GM19455 (cell line): ENCODE data around the gene MGAT4A.
"Not testable (repeated sequence)": the region's sequence is repeated elsewhere in the genome, so short reads cannot be mapped to it uniquely, and the experiment has no call there.

Experiments used
- ATAC-seq: cut with Tn5 transposase; IDR thresholded peaks from one replicate; pipeline ENCODE4 v1.9.1; 2021; ENCODE audit not compliant: unreplicated experiment

The MGAT4A gene

GRCh38 chr2:98759827-98760625 is 29.1 kb upstream of the MGAT4A start:
- ATAC-seq: no peak

- no peak for ATAC-seq
Measured at GRCh38 chr2:98759338-98759737, 28.4 kb upstream of the MGAT4A start.

- ATAC-seq: peak; percentile 74
Measured at GRCh38 chr2:98757904-98758421, 27.0 kb upstream of the MGAT4A start.

- no peak for ATAC-seq
Measured at GRCh38 chr2:98753801-98754200, 22.9 kb upstream of the MGAT4A start.

- not testable (repeated sequence) for ATAC-seq
Measured at GRCh38 chr2:98752711-98753110, 21.8 kb upstream of the MGAT4A start.

GRCh38 chr2:98751748-98752147 is 20.8 kb upstream of the MGAT4A start:
- ATAC-seq: no peak

GRCh38 chr2:98750593-98751282 is 19.8 kb upstream of the MGAT4A start:
- no peak for ATAC-seq

- ATAC-seq: no peak
Measured at GRCh38 chr2:98749066-98749450, 18.1 kb upstream of the MGAT4A start.

GRCh38 chr2:98748292-98749065 is 17.5 kb upstream of the MGAT4A start:
- ATAC-seq: no peak

GRCh38 chr2:98747888-98748287 is 17.0 kb upstream of the MGAT4A start:
- ATAC-seq: no peak

- ATAC-seq: no peak
Measured at GRCh38 chr2:98746426-98746825, 15.5 kb upstream of the MGAT4A start.

- ATAC-seq: no peak
Measured at GRCh38 chr2:98744595-98744994, 13.7 kb upstream of the MGAT4A start.

GRCh38 chr2:98743835-98744234 is 12.9 kb upstream of the MGAT4A start:
- ATAC-seq: no peak

- no peak for ATAC-seq
Measured at GRCh38 chr2:98739020-98739419, 8.1 kb upstream of the MGAT4A start.

- no peak for ATAC-seq
Measured at GRCh38 chr2:98738304-98738703, 7.4 kb upstream of the MGAT4A start.

GRCh38 chr2:98737848-98738247 is 6.9 kb upstream of the MGAT4A start:
- ATAC-seq: no peak

- ATAC-seq: no peak
Measured at GRCh38 chr2:98736464-98736889, 5.5 kb upstream of the MGAT4A start.

GRCh38 chr2:98734823-98735260 is 3.9 kb upstream of the MGAT4A start:
- ATAC-seq: no peak

- ATAC-seq: no peak
Measured at GRCh38 chr2:98734162-98734561, 3.2 kb upstream of the MGAT4A start.

- ATAC-seq: no peak
Measured at GRCh38 chr2:98732430-98733051, 1.6 kb upstream of the MGAT4A start.

GRCh38 chr2:98731894-98732349 is 990 bp upstream of the MGAT4A start:
- no peak for ATAC-seq
